TTC549 (cell line): ENCODE data around the gene KRTAP2-4.
"Not testable (repeated sequence)": the region's sequence is repeated elsewhere in the genome, so short reads cannot be mapped to it uniquely, and the experiment has no call there.

Source experiments
- FAIRE-seq: peaks from 2 replicates; lab custom pipeline; 2012; peaks lifted over from hg19 to GRCh38; lab: Jason Lieb, UNC

KRTAP2-4 gene, protein sequence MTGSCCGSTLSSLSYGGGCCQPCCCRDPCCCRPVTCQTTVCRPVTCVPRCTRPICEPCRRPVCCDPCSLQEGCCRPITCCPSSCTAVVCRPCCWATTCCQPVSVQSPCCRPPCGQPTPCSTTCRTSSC

GRCh38 chr17:41065829-41066624 is at the start of gene KRTAP2-4:
Gene KRTAP2-4, minus strand, starts transcription at chr17:41065879. Its CDS starts 34 bp downstream, at chr17:41065845.
- no peak for FAIRE-seq

DNA sequence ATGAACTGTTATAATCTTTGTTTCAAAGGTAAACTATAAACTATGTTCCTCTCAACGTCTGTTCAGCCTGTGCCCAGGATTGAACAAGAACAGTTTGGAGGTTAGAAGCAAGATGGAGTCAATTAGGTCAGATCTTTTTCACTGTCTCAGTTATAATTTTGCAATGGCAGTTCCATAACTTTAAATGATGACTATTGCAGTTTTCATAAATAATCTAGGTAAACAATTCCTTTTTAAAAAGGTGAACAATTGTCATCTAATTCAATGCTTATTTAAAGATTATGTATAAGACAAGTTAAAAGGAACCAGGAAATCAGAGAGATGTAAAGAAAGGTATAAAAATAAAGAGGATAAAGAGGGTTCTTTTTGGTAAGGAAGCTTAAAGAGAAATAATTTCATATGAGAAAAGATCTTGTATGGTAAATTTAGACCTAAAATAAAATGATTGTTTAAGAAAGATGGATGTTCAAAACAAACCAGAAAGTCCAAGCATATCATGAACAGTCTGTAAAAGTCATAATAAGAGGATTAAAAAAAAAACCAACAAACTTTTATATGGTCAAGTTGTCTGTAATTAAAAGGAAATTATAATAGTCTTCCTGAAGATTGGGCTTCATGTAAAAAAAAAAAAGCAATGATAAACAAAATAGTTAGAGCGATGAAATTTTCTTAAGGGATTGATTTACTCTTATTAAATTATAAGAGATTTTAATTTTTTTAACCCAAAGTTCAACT is 45.6 kb upstream of the KRTAP2-4 start:
- no peak for FAIRE-seq

DNA sequence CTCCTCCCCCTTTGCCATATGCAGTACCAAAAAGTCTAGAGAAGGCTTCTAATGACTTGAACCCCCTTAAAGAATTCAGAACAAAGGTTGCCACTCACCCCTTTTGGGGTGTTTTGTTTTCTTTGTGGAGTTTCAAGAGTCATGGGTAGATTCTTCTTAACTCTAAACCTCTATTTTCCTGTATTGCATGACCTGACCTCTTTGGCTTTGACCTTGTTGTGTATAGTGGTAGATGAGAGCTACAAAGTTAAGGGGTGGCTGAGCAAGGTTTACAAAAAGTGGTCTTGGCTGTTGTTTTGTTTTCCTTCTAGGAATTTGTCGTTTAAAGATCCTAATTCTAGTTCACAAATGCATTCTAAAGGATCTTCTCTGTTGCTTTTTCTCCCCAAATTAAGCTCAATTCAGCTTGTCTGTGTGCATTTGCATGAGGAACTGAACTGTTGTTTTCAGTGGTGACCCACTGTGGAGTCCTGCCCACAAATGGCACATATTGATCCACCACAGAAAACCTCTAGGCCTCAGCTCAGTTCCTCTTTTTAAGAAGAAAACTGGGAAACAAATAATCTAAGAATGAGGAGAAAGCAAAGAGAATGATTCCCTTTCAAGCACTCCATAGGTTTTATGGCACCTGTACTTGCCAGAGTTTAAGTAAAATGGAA is 43.2 kb upstream of the KRTAP2-4 start:
- not testable (repeated sequence) for FAIRE-seq

GRCh38 chr17:41107941-41108450 is 42.3 kb upstream of the KRTAP2-4 start:
- no peak for FAIRE-seq

GRCh38 chr17:41105347-41105746 is 39.7 kb upstream of the KRTAP2-4 start, which contains the start of gene KRTAP4-9:
Gene KRTAP4-9, plus strand, starts transcription at chr17:41105389. Its CDS starts 0 bp downstream, at chr17:41105389.
- not testable (repeated sequence) for FAIRE-seq

DNA sequence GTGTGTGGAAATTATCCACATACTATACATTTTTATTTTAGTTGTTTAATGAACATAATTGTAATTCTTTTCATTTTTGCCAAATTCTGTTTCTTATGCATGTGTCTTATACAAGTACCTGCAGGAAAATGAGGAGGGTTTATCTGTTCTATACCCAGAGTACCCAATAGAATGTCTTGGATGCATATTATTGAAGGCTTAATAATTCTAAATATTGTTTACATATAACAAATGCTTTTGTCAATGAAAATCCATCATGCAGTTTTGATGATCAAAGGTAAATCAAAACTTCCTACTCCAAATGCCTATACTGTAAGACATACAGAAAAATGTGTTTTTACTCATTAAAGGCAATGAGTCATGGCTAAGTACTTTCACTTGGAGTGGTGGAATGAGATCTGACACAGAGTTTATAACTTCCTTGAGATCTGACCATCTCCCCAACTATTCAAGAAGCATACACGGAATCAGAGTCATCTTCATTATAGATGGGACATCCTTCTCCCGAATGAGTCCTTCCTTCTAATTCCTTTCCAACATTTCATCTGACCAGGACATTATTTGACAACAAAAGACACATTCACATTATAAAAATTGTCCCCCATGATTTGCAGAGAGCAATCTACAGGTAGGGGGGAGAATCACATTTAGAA is 38.8 kb upstream of the KRTAP2-4 start:
- not testable (repeated sequence) for FAIRE-seq

DNA sequence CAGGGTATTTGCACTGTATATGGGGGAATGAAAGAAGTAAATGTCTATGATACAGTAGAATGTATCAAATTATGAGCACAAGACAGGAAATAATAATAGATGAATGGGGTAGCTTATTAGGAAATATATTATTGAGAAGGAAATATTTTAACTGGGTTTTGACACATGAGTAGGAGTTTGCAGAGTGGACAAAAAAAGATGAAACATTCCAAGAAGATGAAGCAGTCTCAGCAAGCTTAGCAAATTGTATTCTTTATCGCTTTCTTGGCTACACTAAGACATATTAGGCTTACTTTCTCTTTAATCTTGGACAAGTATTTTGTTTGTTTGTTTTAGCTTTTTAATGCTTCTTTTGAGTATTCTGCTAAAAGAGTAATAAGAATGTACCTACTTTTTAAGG is 38.2 kb upstream of the KRTAP2-4 start:
- FAIRE-seq: no peak

- no peak for FAIRE-seq
Measured at GRCh38 chr17:41101586-41102259, 36.0 kb upstream of the KRTAP2-4 start, which contains the start of gene KRTAP4-16. Gene KRTAP4-16, minus strand, starts transcription at chr17:41102209. Its CDS starts 0 bp downstream, at chr17:41102209.

- not testable (repeated sequence) for FAIRE-seq
Measured at GRCh38 chr17:41099682-41100480, 34.2 kb upstream of the KRTAP2-4 start.

- FAIRE-seq: no peak
Measured at GRCh38 chr17:41098481-41098880, 32.8 kb upstream of the KRTAP2-4 start.

GRCh38 chr17:41098042-41098441 is 32.4 kb upstream of the KRTAP2-4 start, which contains the start of gene KRTAP4-8:
Gene KRTAP4-8, minus strand, starts transcription at chr17:41098142. Its CDS starts 58 bp downstream, at chr17:41098084.
- no peak for FAIRE-seq

- no peak for FAIRE-seq
Measured at GRCh38 chr17:41096055-41096454, 30.4 kb upstream of the KRTAP2-4 start.

DNA sequence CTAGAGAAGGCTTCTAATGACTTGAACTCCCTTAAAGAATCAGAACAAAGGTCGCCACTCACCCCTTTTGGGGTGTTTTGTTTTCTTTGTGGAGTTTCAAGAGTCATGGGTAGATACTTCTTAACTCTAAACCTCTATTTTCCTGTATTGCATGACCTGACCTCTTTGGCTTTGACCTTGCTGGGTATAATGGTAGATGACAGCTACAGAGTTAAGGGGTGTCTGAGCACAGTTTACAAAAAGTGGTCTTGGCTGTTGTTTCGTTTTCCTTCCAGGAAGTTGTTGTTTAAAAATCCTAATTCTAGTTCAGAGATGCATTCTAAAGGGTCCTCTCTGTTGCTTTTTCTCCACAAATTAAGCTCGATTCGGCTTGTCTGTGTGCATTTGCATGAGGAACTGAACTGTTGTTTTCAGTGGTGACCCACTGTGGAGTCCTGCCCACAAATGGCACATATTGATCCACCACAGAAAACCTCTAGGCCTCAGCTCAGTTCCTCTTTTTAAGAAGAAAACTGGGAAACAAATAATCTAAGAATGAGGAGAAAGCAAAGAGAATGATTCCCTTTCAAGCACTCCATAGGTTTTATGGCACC is 23.2 kb upstream of the KRTAP2-4 start:
- not testable (repeated sequence) for FAIRE-seq

DNA sequence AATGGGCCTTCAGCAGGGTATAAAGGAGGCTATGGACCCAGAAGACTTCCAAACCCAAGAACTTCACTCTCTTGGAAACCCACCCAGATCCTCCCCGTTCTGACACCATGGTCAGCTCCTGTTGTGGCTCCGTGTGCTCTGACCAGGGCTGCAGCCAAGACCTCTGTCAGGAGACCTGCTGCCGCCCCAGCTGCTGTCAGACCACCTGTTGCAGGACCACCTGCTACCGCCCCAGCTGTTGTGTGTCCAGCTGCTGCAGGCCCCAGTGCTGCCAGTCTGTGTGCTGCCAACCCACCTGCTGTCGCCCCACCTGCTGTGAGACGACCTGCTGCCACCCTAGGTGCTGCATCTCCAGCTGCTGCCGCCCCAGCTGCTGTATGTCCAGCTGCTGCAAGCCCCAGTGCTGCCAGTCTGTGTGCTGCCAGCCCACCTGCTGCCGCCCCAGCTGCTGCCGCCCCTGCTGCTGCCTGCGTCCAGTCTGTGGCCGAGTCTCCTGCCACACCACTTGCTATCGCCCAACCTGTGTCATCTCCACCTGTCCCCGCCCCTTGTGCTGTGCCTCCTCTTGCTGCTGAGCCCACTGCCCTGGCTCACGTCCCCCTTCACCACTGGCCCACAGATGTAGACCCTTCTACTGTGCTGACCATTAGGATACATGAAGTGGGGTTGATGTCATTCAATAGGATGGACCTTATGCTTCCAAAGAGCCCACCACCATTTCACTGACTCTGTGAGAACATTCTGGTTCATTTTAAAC is 18.6 kb upstream of the KRTAP2-4 start, which contains the start of gene KRTAP4-7:
TSS of gene KRTAP4-7 (plus strand) at position 51 of the 757 bp plus-strand sequence. CDS start at position 108, 57 bp downstream.
- FAIRE-seq: not testable (repeated sequence)

- not testable (repeated sequence) for FAIRE-seq
Measured at GRCh38 chr17:41083427-41083826, 17.7 kb upstream of the KRTAP2-4 start.

GRCh38 chr17:41082626-41083025 is 16.9 kb upstream of the KRTAP2-4 start:
- no peak for FAIRE-seq

- FAIRE-seq: no peak
Measured at GRCh38 chr17:41076788-41077187, 11.1 kb upstream of the KRTAP2-4 start.

DNA sequence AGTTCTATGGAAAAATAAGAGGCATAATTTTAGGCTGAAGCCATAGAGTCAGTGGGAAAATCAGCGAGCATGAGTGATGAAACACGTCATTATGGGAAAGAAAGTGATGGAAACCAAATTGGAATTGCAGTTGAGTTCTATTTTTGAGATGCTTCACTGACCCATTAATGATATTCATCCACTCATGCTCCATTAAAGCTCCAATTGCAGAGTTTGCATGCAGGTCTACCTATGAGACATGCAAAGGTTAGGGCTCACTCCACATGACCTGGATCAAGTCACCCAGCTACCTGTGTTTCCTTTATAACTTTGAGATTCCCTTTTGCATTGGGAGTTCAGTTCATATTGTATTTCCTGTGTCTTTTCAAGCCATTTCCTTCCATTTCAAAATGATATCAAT is 8.0 kb upstream of the KRTAP2-4 start:
- FAIRE-seq: no peak
